Endothelial cell of hepatic sinusoid (primary cell): ENCODE results near the gene TENT4A.

Source experiments
- in situ Hi-C: cut with HindIII; loops from 2 replicates; pipeline ENCODE4 v1.10.0; 2017; ENCODE audit warnings: low sequenced_read_pairs

The TENT4A gene

GRCh38 chr5:6788956-6789649 is 75.9 kb downstream of the TENT4A start:
- in situ Hi-C loops = no loop called here

- in situ Hi-C loops = no loop called here
Observed at GRCh38 chr5:6790346-6790865, 77.2 kb downstream of the TENT4A start.

DNA sequence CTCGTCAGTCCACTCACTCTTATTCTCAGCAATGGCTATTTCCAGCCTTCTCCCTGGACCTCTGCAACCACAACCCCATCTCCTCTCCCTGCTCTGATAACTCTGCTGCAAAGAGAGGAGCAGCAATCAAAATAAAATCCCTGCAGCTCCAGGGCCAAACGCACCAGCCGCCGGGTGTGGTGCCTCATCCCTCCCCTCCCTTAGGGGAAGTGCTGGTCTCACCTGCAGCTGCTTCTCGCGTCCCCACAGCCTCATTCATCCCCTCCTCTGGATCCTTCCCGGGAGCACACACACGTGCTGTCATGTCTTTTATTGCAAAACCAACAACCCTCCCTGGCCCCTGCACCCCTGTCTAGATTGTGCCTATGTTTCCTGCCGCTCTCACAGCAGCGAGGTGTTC is 77.8 kb downstream of the TENT4A start:
- in situ Hi-C loops = no loop called here

- in situ Hi-C loops = no loop called here
Observed at GRCh38 chr5:6792376-6792775, 79.1 kb downstream of the TENT4A start.

DNA sequence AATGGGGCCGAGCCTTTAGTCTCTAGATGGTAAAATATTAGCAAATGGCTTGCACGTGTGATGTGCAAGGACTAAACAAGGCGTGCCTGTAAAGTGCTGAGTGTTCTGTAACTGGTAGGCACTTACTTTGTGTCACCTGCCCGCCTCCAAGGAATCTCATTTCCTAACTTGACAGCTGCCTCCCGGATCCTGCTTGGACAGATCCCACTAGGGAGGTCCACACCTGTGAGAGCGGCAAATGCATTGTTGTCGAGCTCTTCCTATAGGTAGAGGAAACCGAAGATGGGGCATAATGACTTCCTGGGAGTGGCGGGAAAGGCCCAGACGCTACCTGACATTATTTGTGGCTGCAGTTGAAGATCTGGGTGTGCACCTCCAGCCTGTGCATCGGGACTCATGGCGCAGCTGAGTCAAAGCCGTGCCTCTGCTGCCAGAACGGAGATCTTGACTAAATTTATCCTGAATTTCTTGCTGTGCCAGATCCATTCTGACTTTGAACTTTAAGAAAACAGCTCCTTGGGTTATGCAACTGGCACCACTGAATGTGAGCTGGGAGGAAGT is 79.8 kb downstream of the TENT4A start:
- in situ Hi-C loops = no loop called here

GRCh38 chr5:6801236-6801635 is 88.0 kb downstream of the TENT4A start:
- in situ Hi-C loops = no loop called here

GRCh38 chr5:6803981-6804550 is 90.8 kb downstream of the TENT4A start:
- in situ Hi-C loops = no loop called here

DNA sequence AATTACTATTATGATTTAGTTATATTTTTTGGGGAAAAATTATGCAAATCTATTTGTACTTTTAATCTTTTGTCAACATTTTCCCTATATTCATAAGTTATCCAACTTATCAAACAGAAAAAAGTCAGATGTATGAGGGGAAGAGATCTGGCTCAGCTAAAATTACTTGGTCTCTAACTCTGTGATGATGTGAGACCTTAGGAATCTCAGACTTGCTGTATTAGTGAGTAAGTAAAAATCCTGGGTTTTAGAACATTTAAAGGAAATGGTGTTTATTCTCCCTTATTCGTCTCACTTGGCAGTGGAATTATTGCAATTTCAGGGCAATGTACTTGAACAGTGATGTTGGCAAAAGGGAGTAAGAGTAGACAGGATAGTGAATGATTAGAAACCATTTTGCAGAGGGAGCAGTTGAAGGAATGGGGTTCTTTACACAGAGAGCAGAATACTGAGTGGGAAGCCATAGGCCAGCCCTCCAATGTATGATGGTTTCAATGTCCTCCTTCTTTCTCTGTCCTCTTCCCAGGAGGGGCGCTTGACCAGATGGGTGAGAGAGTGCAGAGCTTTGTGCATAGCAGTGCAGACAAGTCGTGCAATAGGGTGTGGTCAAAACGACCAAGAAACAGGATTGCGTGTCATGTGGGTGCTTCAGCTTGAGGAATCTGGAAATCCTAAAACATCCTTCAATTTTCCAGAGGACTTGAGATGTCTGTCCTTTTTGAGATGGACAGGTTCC is 91.7 kb downstream of the TENT4A start:
- in situ Hi-C loops = no loop called here

- in situ Hi-C loops = no loop called here
Observed at GRCh38 chr5:6805841-6806240, 92.6 kb downstream of the TENT4A start.
